H1 (cell line): Measurements from ENCODE around the gene NUS1. TPM values are rescaled to one million over a fixed set of nuclear protein-coding genes. Genes with fewer than 3 reads are reported as not detected.

Experiments used
- CTCF ChIA-PET: fragments of 300-600 bp; sonication (Branson Sonifier 250); formaldehyde crosslinking; loops from one replicate; lab custom pipeline; 2021; ENCODE audit not compliant: partially characterized antibody; lab: Charles Lee
- POLR2A ChIA-PET: fragments of 300-600 bp; sonication (Branson Sonifier 250); formaldehyde crosslinking; loops from one replicate; lab custom pipeline; 2021; ENCODE audit warnings: inconsistent platforms; ENCODE audit not compliant: partially characterized antibody; lab: Charles Lee
- DNase-seq, 2 experiments: peaks; one replicate each; pipeline versions ENCODE4 v3.0.0 to v3.0.0-alpha.2; 2010 to 2022; ENCODE audit warnings: low spot score in 2 of 2, low read depth in 1 of 2, mixed read lengths in 1 of 2
- FAIRE-seq: peaks from 2 replicates; lab custom pipeline; 2011; peaks lifted over from hg19 to GRCh38; lab: Jason Lieb, UNC
- H2AFZ ChIP-seq: 2 replicates; pipeline ENCODE4 v1.8.1; 2012; ENCODE audit warnings: low read length, inconsistent platforms
- H2AK5ac ChIP-seq: 2 replicates; pipeline ENCODE4 v1.6.1; 2013; ENCODE audit warnings: low read depth, low read length
- H2BK120ac ChIP-seq: replicated peaks from 2 replicates; pipeline ENCODE3; 2013; ENCODE audit warnings: low read depth, low read length, inconsistent platforms
- H2BK12ac ChIP-seq: 2 replicates; pipeline ENCODE4 v1.6.1; 2013; ENCODE audit warnings: low read depth, low read length
- H2BK15ac ChIP-seq: 2 replicates; pipeline ENCODE4 v1.6.1; 2013; ENCODE audit warnings: low read length
- H2BK20ac ChIP-seq: 2 replicates; pipeline ENCODE4 v1.6.1; 2013; ENCODE audit warnings: low read length
- H2BK5ac ChIP-seq: 2 replicates; pipeline ENCODE4 v1.6.1; 2013; ENCODE audit warnings: low read depth, low read length
- H3K14ac ChIP-seq: 2 replicates; pipeline ENCODE4 v1.6.1; 2013; ENCODE audit warnings: inconsistent platforms; ENCODE audit not compliant: insufficient read length
- H3K18ac ChIP-seq: 2 replicates; pipeline ENCODE4 v1.6.1; 2013; ENCODE audit warnings: low read length; ENCODE audit errors: extremely low read depth
- H3K23ac ChIP-seq: 2 replicates; pipeline ENCODE4 v1.6.1; 2013; ENCODE audit warnings: inconsistent platforms; ENCODE audit not compliant: insufficient read length
- H3K23me2 ChIP-seq: 2 replicates; pipeline ENCODE4 v1.6.1; 2013; ENCODE audit warnings: low read depth, low read length
- H3K27ac ChIP-seq: 2 replicates; pipeline ENCODE4 v1.6.1; 2011; ENCODE audit warnings: low read depth, low read length, inconsistent platforms
- H3K27me3 ChIP-seq, 4 experiments: replicated peaks in 1 of 4; 1 replicate in 1 of 4; 2 replicates in 3 of 4; pipeline versions ENCODE4 v1.6.1 to v1.8.1; 2011 to 2013; ENCODE audit warnings: low read length in 3 of 4, mild to moderate bottlenecking in 3 of 4, inconsistent platforms in 2 of 4, mixed read lengths in 2 of 4, moderate library complexity in 1 of 4; ENCODE audit not compliant: control insufficient read depth in 3 of 4, insufficient read depth in 3 of 4; ENCODE audit errors: extremely low read depth in 1 of 4
- H3K36me3 ChIP-seq, 4 experiments: 2 replicates each; pipeline versions ENCODE4 v1.6.1 to v1.8.1; 2011 to 2013; ENCODE audit warnings: mild to moderate bottlenecking in 4 of 4, low read length in 3 of 4, moderate library complexity in 2 of 4, control low read depth in 1 of 4, inconsistent platforms in 1 of 4; ENCODE audit not compliant: insufficient read depth in 4 of 4, control insufficient read depth in 2 of 4
- H3K4ac ChIP-seq: replicated peaks from 2 replicates; pipeline ENCODE3; 2013; ENCODE audit warnings: low read length, low read depth, mixed read lengths, inconsistent platforms; ENCODE audit not compliant: insufficient read length
- H3K4me1 ChIP-seq, 4 experiments: replicated peaks in 1 of 4; 1 replicate in 1 of 4; 2 replicates in 3 of 4; pipeline versions ENCODE4 v1.6.1 to v1.8.1; 2011 to 2013; ENCODE audit warnings: low read length in 3 of 4, inconsistent platforms in 2 of 4, mixed read lengths in 1 of 4; ENCODE audit not compliant: insufficient read depth in 4 of 4, control insufficient read depth in 3 of 4
- H3K4me2 ChIP-seq, 2 experiments: 2 replicates each; pipeline versions ENCODE4 v1.6.1 to v1.8.1; 2011 to 2013; ENCODE audit warnings: low read depth in 2 of 2, low read length in 2 of 2, control low read depth in 1 of 2, inconsistent platforms in 1 of 2, mild to moderate bottlenecking in 1 of 2; ENCODE audit not compliant: insufficient read depth in 1 of 2
- H3K4me3 ChIP-seq, 4 experiments: fragments of 200-600, 300-600 bp in 1 of 4; sonication (generic), shearing (Covaris generic), sonication (Bioruptor Twin) in 1 of 4; 2 replicates each; pipeline versions ENCODE4 v1.5.1 to v1.8.1; 2011 to 2016; ENCODE audit warnings: low read length in 4 of 4, low read depth in 3 of 4, control low read depth in 2 of 4, inconsistent platforms in 2 of 4, mild to moderate bottlenecking in 2 of 4, mixed read lengths in 1 of 4, moderate library complexity in 1 of 4; ENCODE audit not compliant: insufficient read depth in 2 of 4; ENCODE audit errors: extremely low read depth in 1 of 4
- H3K56ac ChIP-seq: replicated peaks from 2 replicates; pipeline ENCODE3; 2013; ENCODE audit warnings: low read depth, mild to moderate bottlenecking, mixed read lengths, low read length, inconsistent platforms; ENCODE audit not compliant: insufficient read length
- H3K79me1 ChIP-seq: 2 replicates; pipeline ENCODE4 v1.6.1; 2013; ENCODE audit warnings: low read depth, low read length, control low read depth
- H3K79me2 ChIP-seq, 2 experiments: 2 replicates each; pipeline versions ENCODE4 v1.6.1 to v1.8.1; 2012 to 2013; ENCODE audit warnings: low read length in 2 of 2, mild to moderate bottlenecking in 2 of 2, inconsistent platforms in 1 of 2; ENCODE audit not compliant: insufficient read depth in 2 of 2, control insufficient read depth in 1 of 2
- H3K9ac ChIP-seq, 4 experiments: replicated peaks in 1 of 4; 1 replicate in 1 of 4; 2 replicates in 3 of 4; pipeline versions ENCODE4 v1.6.1 to v1.8.1; 2011 to 2013; ENCODE audit warnings: low read depth in 3 of 4, low read length in 3 of 4, control low read depth in 2 of 4, mild to moderate bottlenecking in 2 of 4, moderate library complexity in 2 of 4, inconsistent platforms in 1 of 4; ENCODE audit errors: extremely low read depth in 1 of 4
- H3K9me3 ChIP-seq, 2 experiments: 2 replicates each; pipeline versions ENCODE4 v1.6.1 to v1.8.1; 2012 to 2013; ENCODE audit warnings: mild to moderate bottlenecking in 2 of 2, moderate library complexity in 2 of 2, control low read depth in 1 of 2, inconsistent platforms in 1 of 2, low read depth in 1 of 2, low read length in 1 of 2, mixed read lengths in 1 of 2; ENCODE audit not compliant: insufficient read depth in 2 of 2
- H4K20me1 ChIP-seq, 2 experiments: replicated peaks in 1 of 2; 2 replicates each; pipeline versions ENCODE3 to v1.8.1; 2011 to 2013; ENCODE audit warnings: inconsistent platforms in 2 of 2, low read length in 2 of 2, mild to moderate bottlenecking in 1 of 2; ENCODE audit not compliant: insufficient read depth in 2 of 2, control insufficient read depth in 1 of 2
- H4K5ac ChIP-seq: 2 replicates; pipeline ENCODE4 v1.6.1; 2013; ENCODE audit warnings: low read length, low read depth, mixed read lengths, inconsistent platforms; ENCODE audit not compliant: insufficient read length
- H4K8ac ChIP-seq: 2 replicates; pipeline ENCODE4 v1.8.0; 2013; ENCODE audit warnings: mild to moderate bottlenecking, moderate library complexity, low read length, inconsistent platforms; ENCODE audit not compliant: insufficient read depth; ENCODE audit errors: extremely low read depth
- H4K91ac ChIP-seq: replicated peaks from 2 replicates; pipeline ENCODE3; 2013; ENCODE audit warnings: low read length, mixed read lengths, inconsistent platforms; ENCODE audit not compliant: insufficient read length
- BCL11A ChIP-seq, 2 experiments: IDR thresholded peaks; one replicate each; pipeline ENCODE4 v1.6.1; 2011; ENCODE audit warnings: low read depth in 2 of 2, low read length in 2 of 2, mild to moderate bottlenecking in 2 of 2
- CBX8 ChIP-seq: fragments of 300-800, 300-1000 bp; sonication (generic); IDR thresholded peaks from 2 replicates; pipeline ENCODE4 v1.7.1; 2016; ENCODE audit warnings: low read depth, low read length, borderline replicate concordance
- HDAC6 ChIP-seq: IDR thresholded peaks from one replicate; pipeline ENCODE4 v1.7.1; 2012; ENCODE audit warnings: low read depth, mild to moderate bottlenecking, inconsistent platforms, low read length, moderate library complexity
- KDM4A ChIP-seq: IDR thresholded peaks from one replicate; pipeline ENCODE4 v1.7.1; 2012; ENCODE audit warnings: low read depth, mild to moderate bottlenecking, moderate library complexity, low read length, inconsistent platforms; ENCODE audit not compliant: severe bottlenecking
- PHF8 ChIP-seq: fragments of 200-600 bp; sonication (generic); conservative IDR thresholded peaks from 2 replicates; pipeline ENCODE4 v1.7.1; 2012; ENCODE audit warnings: low read depth, mild to moderate bottlenecking, inconsistent platforms, low read length, moderate library complexity
- POLR2A ChIP-seq, 2 experiments: IDR thresholded peaks; 1 replicate in 1 of 2; 2 replicates in 1 of 2; pipeline ENCODE4 v1.6.1; 2011; ENCODE audit warnings: low read depth in 2 of 2, low read length in 2 of 2, mild to moderate bottlenecking in 2 of 2; ENCODE audit errors: control extremely low read depth in 1 of 2
- RFX5 ChIP-seq: IDR thresholded peaks from 2 replicates; pipeline ENCODE4 v1.6.1; 2011; ENCODE audit warnings: low read depth, low read length, improper control_type of control experiment, borderline replicate concordance
- SP2 ChIP-seq: IDR thresholded peaks from 2 replicates; pipeline ENCODE4 v1.6.1; 2012; ENCODE audit warnings: mild to moderate bottlenecking, low read length, inconsistent platforms
- USF2 ChIP-seq: IDR thresholded peaks from 2 replicates; pipeline ENCODE4 v1.6.1; 2011; ENCODE audit warnings: low read length, improper control_type of control experiment
- YY1 ChIP-seq: IDR thresholded peaks from 2 replicates; pipeline ENCODE4 v1.6.1; 2011; ENCODE audit warnings: low read depth, mild to moderate bottlenecking, low read length
- WGBS, 2 experiments: shearing (Covaris generic) in 1 of 2; methylation state at CpG; one replicate each; pipeline versions ENCODE4 v1.1.6 to v1.1.7; 2013 to 2015; ENCODE audit warnings: low lambda C conversion rate in 2 of 2, mixed read lengths in 2 of 2, inconsistent platforms in 1 of 2, low coverage in 1 of 2, missing lambda C conversion rate in 1 of 2; ENCODE audit not compliant: insufficient replicate concordance in 2 of 2, insufficient coverage in 1 of 2, insufficient read length in 1 of 2; ENCODE audit errors: extremely low coverage in 1 of 2, missing lambda C conversion rate in 1 of 2; 5-methylcytosine and 5-hydroxymethylcytosine counted together
- polyA plus RNA-seq, 7 experiments: library from polyadenylated mRNA; depleted of rRNA in 3 of 7; stranded (reverse) in 5 of 7; unstranded in 2 of 7; fragments of >200 nt in 5 of 7; fragments of 200-250 nt in 2 of 7; gene quantifications; 1 replicate in 5 of 7; 2 replicates in 1 of 7; 4 replicates in 1 of 7; pipeline versions ENCODE4 v1.2.1 to v1.2.3, GENCODE V29; 2011 to 2013; ENCODE audit warnings: missing spikeins in 2 of 7, mixed read lengths in 2 of 7
- total RNA-seq: library from RNA; stranded (reverse); fragmentation: NEBNext Ultra II Directional; extraction: Animal tissue kit (Norgen Biotek cat#: 25700); gene quantifications from 2 replicates; pipeline ENCODE4 v1.2.1, GENCODE V29; 2021

The NUS1 gene
- total and polyA plus RNA-seq, 2 of the 8 experiments (the other 6 are each of a cell fraction or from before 2014, with no cell fraction given): 20.7 to 77.7 TPM

GRCh38 chr6:117739869-117740268 lies 64.6 kb downstream of the NUS1 start:
- DNase-seq (peak in 1 of 2 experiments; percentile 44), FAIRE-seq (no peak)
- Histone ChIP-seq H3K9ac (no peak overlapping the region), H4K8ac (no peak overlapping the region), H2BK5ac (no peak overlapping the region), H3K4me3 (no peak overlapping the region), H3K36me3 (no peaks in the 10 kb centered on the region), H2BK20ac (no peak overlapping the region), H3K4ac (no peak overlapping the region), H3K79me2 (no peaks in the 10 kb centered on the region), H2AK5ac (no peak overlapping the region), H4K91ac (no peak overlapping the region), H4K5ac (no peak overlapping the region), H3K27ac (no peak overlapping the region), H3K9me3 (no peaks in the 10 kb centered on the region; a peak in 1 of 4 replicates), H2BK120ac (no peak overlapping the region), H2AFZ (no peak overlapping the region), H3K79me1 (no peaks in the 10 kb centered on the region), H3K27me3 (no peaks in the 10 kb centered on the region), H3K23ac (no peak overlapping the region), H3K56ac (no peak overlapping the region), H2BK12ac (no peak overlapping the region), H3K4me2 (peak overlapping the region in 1 of 2 experiments; percentile 30; a peak in 1 of 4 replicates), H3K4me1 (peaks cover 0 to 8% (median 0%) of the 10 kb centered on the region in 4 experiments; a peak in 2 of 7 replicates), H4K20me1 (no peaks in the 10 kb centered on the region), H3K18ac (no peak overlapping the region), H3K23me2 (no peaks in the 10 kb centered on the region), H3K14ac (no peak overlapping the region), H2BK15ac (no peak overlapping the region)
- ChIA-PET CTCF (interaction anchor here (0.7 to 1.8 kb wide), 6 partner anchors 10 to 388 kb away, joined by 3 to 8 read pairs (median 4); no protein-coding TSS in a partner anchor), POLR2A (no interaction called here)
- WGBS, 2 experiments: 68% methylated on average over 4 of the region's 4 CpGs; no CpG with 5 or more reads in 1 of the 2 experiments
- no peak for TF ChIP-seq SP2
- no peak for TF ChIP-seq CBX8
- TF ChIP-seq PHF8: no peak
- no peak for TF ChIP-seq POLR2A (IDR thresholded peaks at IDR 0.05; ENCODE audit: control extremely low read depth in 1 of 2, low read depth in 2 of 2, low read length in 2 of 2)
- TF ChIP-seq USF2: no peak
- TF ChIP-seq RFX5: no peak
- TF ChIP-seq HDAC6: no peak
- TF ChIP-seq YY1: no peak
- no peak for TF ChIP-seq KDM4A
- TF ChIP-seq BCL11A (IDR thresholded peaks at IDR 0.05; ENCODE audit: low read depth in 2 of 2, low read length in 2 of 2): no peak
